ENCODE data around the gene PLPPR4.
"Not testable (repeated sequence)": the region's sequence is repeated elsewhere in the genome, so short reads cannot be mapped to it uniquely, and the experiment has no call there.

PLPPR4 gene

GRCh38 chr1:99264201-99265021, at the start of gene PLPPR4:
Gene PLPPR4, plus strand, starts transcription at chr1:99264492. Its CDS starts 102 bp downstream, at chr1:99264594.
- peak within 1 kb of the TSS; percentile 51 for H3K4me3 ChIP-seq (ENCODE audit: low read depth, low read length)
- DNase-seq (ENCODE audit: low read depth) = no peak

- no peak for DNase-seq (ENCODE audit: low read depth)
- H3K4me3 ChIP-seq (ENCODE audit: low read depth, low read length) = no peak overlapping the region
These were observed 47.3 kb upstream of the PLPPR4 start for GRCh38 chr1:99216956-99217355.

GRCh38 chr1:99217599-99217998, 46.7 kb upstream of the PLPPR4 start:
- no peak overlapping the region for H3K4me3 ChIP-seq (ENCODE audit: low read depth, low read length)
- DNase-seq (ENCODE audit: low read depth) = no peak

GRCh38 chr1:99218572-99218971, 45.7 kb upstream of the PLPPR4 start:
- H3K4me3 ChIP-seq (ENCODE audit: low read depth, low read length) = no peak overlapping the region
- DNase-seq (ENCODE audit: low read depth) = no peak

GRCh38 chr1:99218999-99219398, 45.3 kb upstream of the PLPPR4 start:
- no peak overlapping the region for H3K4me3 ChIP-seq (ENCODE audit: low read depth, low read length)
- no peak for DNase-seq (ENCODE audit: low read depth)

- no peak for DNase-seq (ENCODE audit: low read depth)
- no peak overlapping the region for H3K4me3 ChIP-seq (ENCODE audit: low read depth, low read length)
These were observed 37.0 kb upstream of the PLPPR4 start for GRCh38 chr1:99227056-99227897.

- DNase-seq (ENCODE audit: low read depth) = no peak
- no peak overlapping the region for H3K4me3 ChIP-seq (ENCODE audit: low read depth, low read length)
These were observed 36.1 kb upstream of the PLPPR4 start for GRCh38 chr1:99228153-99228552.

GRCh38 chr1:99229122-99229521, 35.2 kb upstream of the PLPPR4 start:
- no peak for DNase-seq (ENCODE audit: low read depth)
- no peak overlapping the region for H3K4me3 ChIP-seq (ENCODE audit: low read depth, low read length)

GRCh38 chr1:99230695-99231094, 33.6 kb upstream of the PLPPR4 start:
- no peak for DNase-seq (ENCODE audit: low read depth)
- H3K4me3 ChIP-seq (ENCODE audit: low read depth, low read length) = no peak overlapping the region

- DNase-seq (ENCODE audit: low read depth) = no peak
- no peak overlapping the region for H3K4me3 ChIP-seq (ENCODE audit: low read depth, low read length)
These were observed 32.1 kb upstream of the PLPPR4 start for GRCh38 chr1:99232172-99232571.

- DNase-seq (ENCODE audit: low read depth) = no peak
These were observed 30.8 kb upstream of the PLPPR4 start for GRCh38 chr1:99233446-99233845.

GRCh38 chr1:99236756-99237155, 27.5 kb upstream of the PLPPR4 start:
- DNase-seq (ENCODE audit: low read depth) = no peak
- H3K4me3 ChIP-seq (ENCODE audit: low read depth, low read length) = no peak overlapping the region

More at GRCh38 chr1:99233446-99233845, 30.8 kb upstream of the PLPPR4 start:
- H3K4me3 ChIP-seq (ENCODE audit: low read depth, low read length) = no peak overlapping the region

- H3K4me3 ChIP-seq (ENCODE audit: low read depth, low read length) = no peak overlapping the region
- no peak for DNase-seq (ENCODE audit: low read depth)
These were observed 24.6 kb upstream of the PLPPR4 start for GRCh38 chr1:99239690-99240089.

GRCh38 chr1:99240621-99241020, 23.7 kb upstream of the PLPPR4 start:
- H3K4me3 ChIP-seq (ENCODE audit: low read depth, low read length) = no peak overlapping the region
- DNase-seq (ENCODE audit: low read depth) = no peak

- DNase-seq (ENCODE audit: low read depth) = no peak
- no peak overlapping the region for H3K4me3 ChIP-seq (ENCODE audit: low read depth, low read length)
These were observed 18.1 kb upstream of the PLPPR4 start for GRCh38 chr1:99246152-99246551.

- DNase-seq (ENCODE audit: low read depth) = no peak
These were observed 17.1 kb upstream of the PLPPR4 start for GRCh38 chr1:99247199-99247598.

GRCh38 chr1:99250728-99251127, 13.6 kb upstream of the PLPPR4 start:
- H3K4me3 ChIP-seq (ENCODE audit: low read depth, low read length) = no peak overlapping the region
- no peak for DNase-seq (ENCODE audit: low read depth)

More at GRCh38 chr1:99247199-99247598, 17.1 kb upstream of the PLPPR4 start:
- no peak overlapping the region for H3K4me3 ChIP-seq (ENCODE audit: low read depth, low read length)

- no peak for DNase-seq (ENCODE audit: low read depth)
- H3K4me3 ChIP-seq (ENCODE audit: low read depth, low read length) = no peak overlapping the region
These were observed 13.0 kb upstream of the PLPPR4 start for GRCh38 chr1:99251308-99251707.

GRCh38 chr1:99252630-99253029, 11.7 kb upstream of the PLPPR4 start:
- DNase-seq (ENCODE audit: low read depth) = no peak
- no peak overlapping the region for H3K4me3 ChIP-seq (ENCODE audit: low read depth, low read length)

GRCh38 chr1:99260402-99260801, 3.9 kb upstream of the PLPPR4 start:
- H3K4me3 ChIP-seq (ENCODE audit: low read depth, low read length); DNase-seq (ENCODE audit: low read depth): not testable (repeated sequence)
